ENCODE measurements around the gene ST3GAL6.

ST3GAL6 gene

GRCh38 chr3:98727638-98728037 lies 35.5 kb upstream of the ST3GAL6 start:
- peaks cover 19% of the 10 kb centered on the region for H3K4me1 ChIP-seq (ENCODE audit: low read length)
- no peak overlapping the region for H3K4me3 ChIP-seq (ENCODE audit: low read length)
- TF ChIP-seq EZH2phosphoT487 (IDR thresholded peaks at IDR 0.05; ENCODE audit: low read length) (no peak), CTCF (IDR thresholded peaks at IDR 0.05; ENCODE audit: low read length) (no peak), EZH2 (optimal IDR thresholded peaks at IDR 0.05; ENCODE audit: low read depth, low read length) (no peak)
- no peak overlapping the region for H3K27ac ChIP-seq (ENCODE audit: low read length)
- peaks cover 4% of the 10 kb centered on the region; the same call in 1 of the 2 replicates for H3F3A ChIP-seq (ENCODE audit: insufficient read depth, low read length)
- no peak for DNase-seq
- no peak overlapping the region for H3K9ac ChIP-seq (ENCODE audit: low read length)
- no peaks in the 10 kb centered on the region for H3K27me3 ChIP-seq (replicated peaks; ENCODE audit: insufficient read depth, low read length)
- H4K20me1 ChIP-seq (ENCODE audit: insufficient read depth, low read length): no peaks in the 10 kb centered on the region
- no peaks in the 10 kb centered on the region for H3K36me3 ChIP-seq (replicated peaks; ENCODE audit: insufficient read depth, low read length)
- H3K9me3 ChIP-seq (replicated peaks; ENCODE audit: insufficient read depth, low read length): no peaks in the 10 kb centered on the region
- no peak overlapping the region for H3K4me2 ChIP-seq (ENCODE audit: low read depth, low read length)
- no peaks in the 10 kb centered on the region for H3K9me2 ChIP-seq (replicated peaks; ENCODE audit: insufficient read depth, low read length)
- H2AFZ ChIP-seq (ENCODE audit: low read length): no peak overlapping the region
- peaks cover 31% of the 10 kb centered on the region for H3K79me2 ChIP-seq (ENCODE audit: low read length)

DNA sequence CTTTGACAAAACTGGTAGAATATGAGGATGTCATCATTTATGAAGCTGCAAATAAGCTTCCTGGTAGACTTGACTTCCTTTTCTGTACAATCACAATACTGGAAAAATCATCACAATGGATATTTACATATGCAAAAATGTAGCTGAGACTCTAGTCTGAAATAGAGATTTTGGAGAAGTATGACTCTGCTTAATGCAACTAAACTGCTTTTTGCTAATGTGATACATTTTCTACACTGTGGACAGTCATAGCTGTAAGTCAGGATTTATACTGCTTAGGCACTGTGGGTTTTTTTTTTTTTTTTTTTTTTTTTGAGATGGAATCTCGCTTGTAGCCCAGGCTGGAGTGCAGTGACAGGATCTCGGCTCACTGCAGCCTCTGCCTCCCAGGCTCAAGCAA lies 34.5 kb upstream of the ST3GAL6 start:
- Histone ChIP-seq H3K4me1 (ENCODE audit: low read length) (peaks cover 19% of the 10 kb centered on the region), H3K27me3 (replicated peaks; ENCODE audit: insufficient read depth, low read length) (no peaks in the 10 kb centered on the region), H3F3A (ENCODE audit: insufficient read depth, low read length) (peaks cover 13% of the 10 kb centered on the region), H4K20me1 (ENCODE audit: insufficient read depth, low read length) (no peaks in the 10 kb centered on the region), H3K9me2 (replicated peaks; ENCODE audit: insufficient read depth, low read length) (no peaks in the 10 kb centered on the region), H3K79me2 (ENCODE audit: low read length) (peaks cover 42% of the 10 kb centered on the region), H3K36me3 (replicated peaks; ENCODE audit: insufficient read depth, low read length) (no peaks in the 10 kb centered on the region), H3K9me3 (replicated peaks; ENCODE audit: insufficient read depth, low read length) (no peaks in the 10 kb centered on the region), H3K4me3 (ENCODE audit: low read length) (no peak overlapping the region), H3K9ac (ENCODE audit: low read length) (no peak overlapping the region), H3K27ac (ENCODE audit: low read length) (no peak overlapping the region), H3K4me2 (ENCODE audit: low read depth, low read length) (no peak overlapping the region), H2AFZ (ENCODE audit: low read length) (no peak overlapping the region)
- no peak for DNase-seq
- TF ChIP-seq CTCF (IDR thresholded peaks at IDR 0.05; ENCODE audit: low read length): no peak
- TF ChIP-seq EZH2 (optimal IDR thresholded peaks at IDR 0.05; ENCODE audit: low read depth, low read length): no peak
- TF ChIP-seq EZH2phosphoT487 (IDR thresholded peaks at IDR 0.05; ENCODE audit: low read length): no peak

DNA sequence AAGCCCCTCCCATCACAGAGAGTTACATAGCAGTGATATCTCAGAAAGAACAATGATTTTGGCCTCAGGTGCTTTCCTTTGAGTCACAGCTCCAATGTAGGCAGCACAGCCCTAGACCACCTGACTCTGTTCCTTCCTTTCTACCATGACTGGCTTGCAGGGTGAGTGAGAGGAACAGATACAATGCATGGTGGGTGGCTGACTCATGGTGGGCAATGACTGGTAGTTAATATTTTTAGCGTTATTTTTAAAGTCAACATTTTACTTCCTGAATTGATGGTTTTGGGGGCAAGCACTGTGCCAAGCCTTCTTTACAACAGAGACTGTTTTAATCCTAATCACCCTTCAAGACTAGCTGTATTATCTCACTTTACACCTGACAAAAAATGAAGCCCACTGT lies 32.8 kb upstream of the ST3GAL6 start:
- H3K27me3 ChIP-seq (replicated peaks; ENCODE audit: insufficient read depth, low read length): no peaks in the 10 kb centered on the region
- peaks cover 22% of the 10 kb centered on the region for H3K4me1 ChIP-seq (ENCODE audit: low read length)
- H3K9me2 ChIP-seq (replicated peaks; ENCODE audit: insufficient read depth, low read length): no peaks in the 10 kb centered on the region
- H3K4me2 ChIP-seq (ENCODE audit: low read depth, low read length): peak overlapping the region; percentile 40
- no peaks in the 10 kb centered on the region for H4K20me1 ChIP-seq (ENCODE audit: insufficient read depth, low read length)
- TF ChIP-seq EZH2 (optimal IDR thresholded peaks at IDR 0.05; ENCODE audit: low read depth, low read length) (no peak), CTCF (IDR thresholded peaks at IDR 0.05; ENCODE audit: low read length) (no peak), EZH2phosphoT487 (IDR thresholded peaks at IDR 0.05; ENCODE audit: low read length) (no peak)
- peak; percentile 59 for DNase-seq
- H3K36me3 ChIP-seq (replicated peaks; ENCODE audit: insufficient read depth, low read length): no peaks in the 10 kb centered on the region
- H3K4me3 ChIP-seq (ENCODE audit: low read length): no peak overlapping the region
- H3F3A ChIP-seq (ENCODE audit: insufficient read depth, low read length): peaks cover 28% of the 10 kb centered on the region
- H2AFZ ChIP-seq (ENCODE audit: low read length): no peak overlapping the region
- H3K27ac ChIP-seq (ENCODE audit: low read length): peak overlapping the region; percentile 27; the same call in 1 of the 2 replicates
- no peak overlapping the region for H3K9ac ChIP-seq (ENCODE audit: low read length)
- H3K9me3 ChIP-seq (replicated peaks; ENCODE audit: insufficient read depth, low read length): no peaks in the 10 kb centered on the region
- H3K79me2 ChIP-seq (ENCODE audit: low read length): peaks cover 58% of the 10 kb centered on the region

Data from MM.1S (cell line).